Gastrocnemius medialis (tissue), 4 donors: ENCODE results near the gene FBXO38.

Experiments
- POLR2A ChIP-seq, 2 donors: fragments of 450-650 bp; IDR thresholded peaks; one replicate each; pipeline ENCODE4 v1.6.1; 2017; ENCODE audit warnings: antibody characterized with exemption in 2 of 2, mild to moderate bottlenecking in 2 of 2, moderate library complexity in 2 of 2
- TF ChIP-seq, protein P1 (sequence below), 5 experiments: fragments of 450-650 bp in 3 of 5; fragments of 200-600 bp in 2 of 5; sonication (generic) in 2 of 5; IDR thresholded peaks in 4 of 5; conservative IDR thresholded peaks in 1 of 5; 1 replicate in 4 of 5; 2 replicates in 1 of 5; pipeline ENCODE4 v1.5.1; 2016 to 2019; ENCODE audit warnings: antibody characterized with exemption in 5 of 5, mild to moderate bottlenecking in 3 of 5, moderate library complexity in 3 of 5

DNA sequence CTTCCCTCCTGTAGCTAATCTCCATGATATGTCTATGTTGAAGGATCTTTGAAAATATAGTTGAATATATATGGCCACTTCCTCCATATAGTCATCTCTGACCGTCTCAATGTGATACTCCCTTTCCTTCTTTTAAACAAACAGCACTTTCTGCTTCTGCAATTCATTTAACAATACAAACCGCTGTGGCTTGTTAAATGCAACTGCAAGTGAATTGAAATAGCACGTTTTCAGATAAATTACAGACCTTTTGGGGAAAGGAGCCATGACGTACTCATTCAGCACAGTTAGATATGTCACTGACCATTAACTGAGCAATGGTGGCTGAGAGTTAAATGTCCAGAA lies 82.5 kb downstream of the FBXO38 start:
- TF ChIP-seq, protein P1, sequence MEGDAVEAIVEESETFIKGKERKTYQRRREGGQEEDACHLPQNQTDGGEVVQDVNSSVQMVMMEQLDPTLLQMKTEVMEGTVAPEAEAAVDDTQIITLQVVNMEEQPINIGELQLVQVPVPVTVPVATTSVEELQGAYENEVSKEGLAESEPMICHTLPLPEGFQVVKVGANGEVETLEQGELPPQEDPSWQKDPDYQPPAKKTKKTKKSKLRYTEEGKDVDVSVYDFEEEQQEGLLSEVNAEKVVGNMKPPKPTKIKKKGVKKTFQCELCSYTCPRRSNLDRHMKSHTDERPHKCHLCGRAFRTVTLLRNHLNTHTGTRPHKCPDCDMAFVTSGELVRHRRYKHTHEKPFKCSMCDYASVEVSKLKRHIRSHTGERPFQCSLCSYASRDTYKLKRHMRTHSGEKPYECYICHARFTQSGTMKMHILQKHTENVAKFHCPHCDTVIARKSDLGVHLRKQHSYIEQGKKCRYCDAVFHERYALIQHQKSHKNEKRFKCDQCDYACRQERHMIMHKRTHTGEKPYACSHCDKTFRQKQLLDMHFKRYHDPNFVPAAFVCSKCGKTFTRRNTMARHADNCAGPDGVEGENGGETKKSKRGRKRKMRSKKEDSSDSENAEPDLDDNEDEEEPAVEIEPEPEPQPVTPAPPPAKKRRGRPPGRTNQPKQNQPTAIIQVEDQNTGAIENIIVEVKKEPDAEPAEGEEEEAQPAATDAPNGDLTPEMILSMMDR (IDR thresholded peaks at IDR 0.05 in 4 of 5, conservative IDR thresholded peaks at IDR 0.05 in 1 of 5) = no peak
- no peak for TF ChIP-seq POLR2A (IDR thresholded peaks at IDR 0.05)
